CD14-positive monocyte (primary cell): ENCODE data around the gene FBF1. TPM values are rescaled to one million over a fixed set of nuclear protein-coding genes. Genes with fewer than 3 reads are reported as not detected.
"Not testable (repeated sequence)": the region's sequence is repeated elsewhere in the genome, so short reads cannot be mapped to it uniquely, and the experiment has no call there.

Experiments used
- DNase-seq, 3 donors: peaks; one replicate each; pipeline ENCODE4 v3.0.0-alpha.2; 2011 to 2022
- H2AFZ ChIP-seq: 2 replicates; pipeline ENCODE4 v1.6.0; 2012; ENCODE audit warnings: mild to moderate bottlenecking, low read depth, low read length, inconsistent platforms; ENCODE audit not compliant: insufficient read depth, poor library complexity, severe bottlenecking
- H3K27ac ChIP-seq, 2 donors: 1 replicate in 1 of 2; 2 replicates in 1 of 2; pipeline ENCODE4 v1.5.1; 2012 to 2013; ENCODE audit warnings: low read length in 2 of 2, control low read depth in 1 of 2, inconsistent platforms in 1 of 2, low read depth in 1 of 2, mild to moderate bottlenecking in 1 of 2
- H3K27me3 ChIP-seq, 2 donors: one replicate each; pipeline versions ENCODE4 v1.6.0 to v1.6.1; 2011 to 2013; ENCODE audit warnings: low read length in 2 of 2; ENCODE audit not compliant: control insufficient read depth in 2 of 2, insufficient read depth in 2 of 2
- H3K36me3 ChIP-seq, 2 donors: replicated peaks in 1 of 2; 1 replicate in 1 of 2; 2 replicates in 1 of 2; pipeline versions ENCODE4 v1.5.1 to v1.6.1; 2012 to 2013; ENCODE audit warnings: low read length in 2 of 2, control low read depth in 1 of 2, inconsistent platforms in 1 of 2, mild to moderate bottlenecking in 1 of 2; ENCODE audit not compliant: insufficient read depth in 2 of 2, control insufficient read depth in 1 of 2
- H3K4me1 ChIP-seq, 2 donors: 1 replicate in 1 of 2; 2 replicates in 1 of 2; pipeline versions ENCODE4 v1.5.1 to v1.6.1; 2012 to 2013; ENCODE audit warnings: low read length in 2 of 2, control low read depth in 1 of 2, inconsistent platforms in 1 of 2, mild to moderate bottlenecking in 1 of 2, moderate library complexity in 1 of 2; ENCODE audit not compliant: insufficient read depth in 2 of 2, control insufficient read depth in 1 of 2
- H3K4me2 ChIP-seq: replicated peaks from 2 replicates; pipeline ENCODE3; 2012; ENCODE audit warnings: low read length, moderate library complexity, mild to moderate bottlenecking; ENCODE audit not compliant: poor library complexity, severe bottlenecking; ENCODE audit errors: extremely low read depth
- H3K4me3 ChIP-seq, 3 experiments: fragments of 200-600 bp in 1 of 3; sonication (generic) in 1 of 3; replicated peaks in 1 of 3; 1 replicate in 2 of 3; 2 replicates in 1 of 3; pipeline ENCODE4 v1.5.1; 2011 to 2013; ENCODE audit warnings: low read length in 3 of 3, mild to moderate bottlenecking in 3 of 3, control low read depth in 2 of 3, low read depth in 2 of 3, inconsistent platforms in 1 of 3, moderate library complexity in 1 of 3
- H3K79me2 ChIP-seq: 2 replicates; pipeline ENCODE4 v1.6.0; 2012; ENCODE audit warnings: mild to moderate bottlenecking, control low read depth, inconsistent platforms, low read length, moderate library complexity; ENCODE audit not compliant: insufficient read depth
- H3K9ac ChIP-seq: 2 replicates; pipeline ENCODE4 v1.6.0; 2017; ENCODE audit warnings: low read length, mild to moderate bottlenecking; ENCODE audit not compliant: insufficient read depth, poor library complexity, severe bottlenecking
- H3K9me3 ChIP-seq, 2 donors: replicated peaks in 1 of 2; 1 replicate in 1 of 2; 2 replicates in 1 of 2; pipeline versions ENCODE4 v1.5.1 to v1.6.1; 2012 to 2013; ENCODE audit warnings: low read length in 2 of 2, control low read depth in 1 of 2; ENCODE audit not compliant: control insufficient read depth in 1 of 2, insufficient read depth in 1 of 2
- H4K20me1 ChIP-seq: 2 replicates; pipeline ENCODE4 v1.6.0; 2012; ENCODE audit warnings: mild to moderate bottlenecking, low read length, control low read depth, moderate library complexity; ENCODE audit not compliant: insufficient read depth
- H3K27ac Mint-ChIP-seq, 7 donors: one replicate each; pipeline ENCODE4 v1.8.0; 2020; ENCODE audit warnings: mild to moderate bottlenecking in 7 of 7, mixed read lengths in 7 of 7, moderate library complexity in 6 of 7, inconsistent platforms in 2 of 7
- H3K27me3 Mint-ChIP-seq, 3 donors: one replicate each; pipeline ENCODE4 v1.8.0; 2021 to 2022; ENCODE audit warnings: low read depth in 3 of 3, mild to moderate bottlenecking in 3 of 3, mixed read lengths in 3 of 3, moderate library complexity in 3 of 3, inconsistent platforms in 1 of 3
- H3K36me3 Mint-ChIP-seq, 2 donors: one replicate each; pipeline ENCODE4 v1.8.0; 2020; ENCODE audit warnings: mixed read lengths in 2 of 2, inconsistent platforms in 1 of 2, mild to moderate bottlenecking in 1 of 2
- H3K4me1 Mint-ChIP-seq: one replicate; pipeline ENCODE4 v1.8.0; 2020; ENCODE audit warnings: mild to moderate bottlenecking, mixed read lengths
- H3K4me3 Mint-ChIP-seq, 2 donors: one replicate each; pipeline ENCODE4 v1.8.0; 2020; ENCODE audit warnings: mild to moderate bottlenecking in 2 of 2, mixed read lengths in 2 of 2, moderate library complexity in 1 of 2
- H3K9me3 Mint-ChIP-seq, 7 donors: one replicate each; pipeline ENCODE4 v1.8.0; 2020 to 2022; ENCODE audit warnings: mixed read lengths in 7 of 7, mild to moderate bottlenecking in 6 of 7, moderate library complexity in 6 of 7, inconsistent platforms in 2 of 7
- CTCF ChIP-seq: fragments of 200-600 bp; IDR thresholded peaks from one replicate; pipeline ENCODE4 v1.8.0; 2022; ENCODE audit warnings: antibody characterized with exemption, mild to moderate bottlenecking
- WGBS: methylation state at CpG from one replicate; pipeline ENCODE4 v1.1.5; 2013; ENCODE audit warnings: missing lambda C conversion rate; ENCODE audit not compliant: insufficient coverage; 5-methylcytosine and 5-hydroxymethylcytosine counted together
- intact Hi-C, 2 donors: fragments of 100-400 bp; cut with micrococcal nuclease; formaldehyde crosslinking; loops; one replicate each; pipeline versions ENCODE4 v1.15.0 to v1.15.1; 2023
- polyA plus RNA-seq, 3 donors: library from polyadenylated mRNA; depleted of rRNA in 1 of 3; unstranded in 2 of 3; stranded (reverse) in 1 of 3; fragments of 300-500 nt in 2 of 3; fragments of >200 nt in 1 of 3; fragmentation: Illumina TruSeq in 2 of 3; gene quantifications; 1 replicate in 2 of 3; 2 replicates in 1 of 3; pipeline ENCODE4 v1.2.3, GENCODE V29; 2012 to 2021

Gene FBF1
- polyA plus RNA-seq, 3 donors = 0.32 to 4.4 (median 0.62) TPM

GRCh38 chr17:75976175-75976848 is 35.5 kb upstream of the FBF1 start:
- H3K4me3 Mint-ChIP-seq = peak overlapping the region in 1 of 2 donors; percentile 19
- peaks cover 25 to 39% of the 10 kb centered on the region in 2 donors for H3K36me3 ChIP-seq
- intact Hi-C loops = loop anchor here in 1 of 2 donors (10.0 kb wide), 1 partner anchor 192 kb away; the partner anchor contains the start of gene UNK
- peak overlapping the region in 5 of 7 donors; percentile 2 to 73 (median 27) for H3K27ac Mint-ChIP-seq
- H2AFZ ChIP-seq = no peak overlapping the region
- DNase-seq = no peak
- no peak overlapping the region for H3K4me3 ChIP-seq
- H3K9me3 ChIP-seq = no peaks in the 10 kb centered on the region
- H4K20me1 ChIP-seq = no peaks in the 10 kb centered on the region
- peak overlapping the region in 1 of 2 donors; percentile 42 for H3K27ac ChIP-seq
- peaks cover 58% of the 10 kb centered on the region for H3K4me1 Mint-ChIP-seq
- no peak overlapping the region for H3K9ac ChIP-seq
- H3K9me3 Mint-ChIP-seq = no peaks in the 10 kb centered on the region
- peak overlapping the region; percentile 26 for H3K4me2 ChIP-seq
- peaks cover 39 to 62% of the 10 kb centered on the region in 2 donors for H3K36me3 Mint-ChIP-seq
- no peak for TF ChIP-seq CTCF
- H3K27me3 Mint-ChIP-seq = peaks cover 0 to under 1% (median 0%) of the 10 kb centered on the region in 3 donors
- peaks cover 36 to 55% of the 10 kb centered on the region in 2 donors for H3K4me1 ChIP-seq
- no peaks in the 10 kb centered on the region for H3K27me3 ChIP-seq
- 85% methylated on average over 3 of the region's 9 CpGs for WGBS
- peaks cover 91% of the 10 kb centered on the region for H3K79me2 ChIP-seq

GRCh38 chr17:75975757-75976174 is 34.9 kb upstream of the FBF1 start:
- H3K4me1 ChIP-seq = peaks cover 40 to 60% of the 10 kb centered on the region in 2 donors
- H2AFZ ChIP-seq = no peak overlapping the region
- H3K27ac ChIP-seq = peak overlapping the region in 1 of 2 donors; percentile 42
- no peak for TF ChIP-seq CTCF
- H3K27ac Mint-ChIP-seq = peak overlapping the region in 3 of 7 donors; percentile 41 to 75 (median 48)
- peaks cover 25 to 39% of the 10 kb centered on the region in 2 donors for H3K36me3 ChIP-seq
- no peak for DNase-seq
- no peaks in the 10 kb centered on the region for H3K9me3 ChIP-seq
- H3K27me3 ChIP-seq = no peaks in the 10 kb centered on the region
- H3K27me3 Mint-ChIP-seq = peaks cover 0 to 1% (median 0%) of the 10 kb centered on the region in 3 donors
- no peaks in the 10 kb centered on the region for H4K20me1 ChIP-seq
- intact Hi-C loops = loop anchor here in 1 of 2 donors (10.0 kb wide), 1 partner anchor 191 kb away; the partner anchor contains the start of gene UNK
- peak overlapping the region; percentile 26 for H3K4me2 ChIP-seq
- no peak overlapping the region for H3K4me3 ChIP-seq
- WGBS = no CpG with 5 or more reads among the region's 5 CpGs
- no peaks in the 10 kb centered on the region for H3K9me3 Mint-ChIP-seq
- H3K4me3 Mint-ChIP-seq = no peak overlapping the region
- H3K4me1 Mint-ChIP-seq = peaks cover 62% of the 10 kb centered on the region
- H3K9ac ChIP-seq = no peak overlapping the region
- peaks cover 91% of the 10 kb centered on the region for H3K79me2 ChIP-seq
- H3K36me3 Mint-ChIP-seq = peaks cover 40 to 67% of the 10 kb centered on the region in 2 donors

- not testable (repeated sequence) for H3K27me3 ChIP-seq, H3K4me2 ChIP-seq, H3K27ac ChIP-seq, H3K27me3 Mint-ChIP-seq, H3K9me3 Mint-ChIP-seq, H3K9me3 ChIP-seq, H2AFZ ChIP-seq, DNase-seq, H3K9ac ChIP-seq, H4K20me1 ChIP-seq, H3K4me3 Mint-ChIP-seq, H3K4me3 ChIP-seq
- Histone ChIP-seq H3K79me2 (peaks cover 90% of the 10 kb centered on the region), H3K36me3 (peaks cover 25 to 39% of the 10 kb centered on the region in 2 donors), H3K4me1 (peaks cover 40 to 60% of the 10 kb centered on the region in 2 donors)
- intact Hi-C loops = loop anchor here in 1 of 2 donors (10.0 kb wide), 1 partner anchor 190 kb away; the partner anchor contains the start of gene UNK
- Mint-ChIP-seq H3K27ac (peak overlapping the region in 1 of 7 donors; percentile 46), H3K36me3 (peaks cover 40 to 73% of the 10 kb centered on the region in 2 donors), H3K4me1 (peaks cover 62% of the 10 kb centered on the region)
- WGBS = 100% methylated on average over 3 of the region's 6 CpGs
Observed at GRCh38 chr17:75975187-75975586, 34.3 kb upstream of the FBF1 start.
